GM18858 (cell line): ENCODE results near the gene POLD4.

Experiments used
- ATAC-seq: cut with Tn5 transposase; IDR thresholded peaks from one replicate; pipeline ENCODE4 v1.9.1; 2021; ENCODE audit not compliant: unreplicated experiment

POLD4 gene

GRCh38 chr11:67371189-67371910 is 18.0 kb upstream of the POLD4 start:
- no peak for ATAC-seq

GRCh38 chr11:67370351-67371076 is 17.2 kb upstream of the POLD4 start:
- no peak for ATAC-seq

GRCh38 chr11:67369801-67370284 is 16.5 kb upstream of the POLD4 start:
- no peak for ATAC-seq

GRCh38 chr11:67369275-67369674 is 15.9 kb upstream of the POLD4 start:
- ATAC-seq: no peak

- ATAC-seq: peak; percentile 34
These were observed 15.3 kb upstream of the POLD4 start for GRCh38 chr11:67368621-67369020.

GRCh38 chr11:67367761-67368227 is 14.4 kb upstream of the POLD4 start:
- no peak for ATAC-seq

GRCh38 chr11:67366961-67367760 is 13.8 kb upstream of the POLD4 start:
- ATAC-seq: no peak

GRCh38 chr11:67366546-67366945 is 13.2 kb upstream of the POLD4 start:
- no peak for ATAC-seq

- ATAC-seq: no peak
These were observed 12.5 kb upstream of the POLD4 start for GRCh38 chr11:67365736-67366444.

- no peak for ATAC-seq
These were observed 11.7 kb upstream of the POLD4 start for GRCh38 chr11:67364783-67365722.

- no peak for ATAC-seq
These were observed 10.8 kb upstream of the POLD4 start for GRCh38 chr11:67364169-67364568.

GRCh38 chr11:67357831-67358670 is 4.7 kb upstream of the POLD4 start:
- ATAC-seq: no peak

- no peak for ATAC-seq
These were observed 3.7 kb upstream of the POLD4 start for GRCh38 chr11:67356864-67357561.

- ATAC-seq: no peak
These were observed 3.1 kb upstream of the POLD4 start for GRCh38 chr11:67356387-67356863.

- no peak for ATAC-seq
These were observed 2.5 kb upstream of the POLD4 start for GRCh38 chr11:67355794-67356386.

- no peak for ATAC-seq
These were observed 1.9 kb upstream of the POLD4 start for GRCh38 chr11:67355023-67355793.
